ENCODE results near the gene PSMF1.

Gene PSMF1

GRCh38 chr20:1204576-1204975, 86.2 kb downstream of the PSMF1 start:
- TF ChIP-seq EZH2phosphoT487 (IDR thresholded peaks at IDR 0.05; ENCODE audit: borderline replicate concordance, low read length): no peak
- TF ChIP-seq CTCF (IDR thresholded peaks at IDR 0.05; ENCODE audit: low read depth, low read length, poor library complexity, severe bottlenecking): no peak
- no peak overlapping the region for H3K4me3 ChIP-seq (ENCODE audit: low read length)

GRCh38 chr20:1205802-1206201, 87.4 kb downstream of the PSMF1 start:
- no peaks in the 10 kb centered on the region for H3K36me3 ChIP-seq (ENCODE audit: control insufficient read depth, low read length)
- TF ChIP-seq EZH2phosphoT487 (IDR thresholded peaks at IDR 0.05; ENCODE audit: borderline replicate concordance, low read length) (no peak), CTCF (IDR thresholded peaks at IDR 0.05; ENCODE audit: low read depth, low read length, poor library complexity, severe bottlenecking) (no peak)
- H3K4me1 ChIP-seq (ENCODE audit: control insufficient read depth, low read length): no peaks in the 10 kb centered on the region
- H3K9me3 ChIP-seq (ENCODE audit: control insufficient read depth, insufficient read depth, low read length): no peaks in the 10 kb centered on the region
- peaks cover 21% of the 10 kb centered on the region; the same call in 1 of the 2 replicates for H3K27me3 ChIP-seq (ENCODE audit: control insufficient read depth, low read length)
- H3K4me2 ChIP-seq (ENCODE audit: low read length): no peak overlapping the region
- H3K27ac ChIP-seq (ENCODE audit: low read depth, low read length): no peak overlapping the region
- H3K4me3 ChIP-seq (ENCODE audit: low read length): no peak overlapping the region
- H3K79me2 ChIP-seq (ENCODE audit: control insufficient read depth, low read length): no peaks in the 10 kb centered on the region
- H3F3A ChIP-seq (ENCODE audit: control insufficient read depth, insufficient read depth): no peaks in the 10 kb centered on the region
- H4K20me1 ChIP-seq (ENCODE audit: control insufficient read depth, insufficient read depth, low read depth, low read length): no peaks in the 10 kb centered on the region; the same call in 1 of the 2 replicates
- no peaks in the 10 kb centered on the region for H3K9me2 ChIP-seq (replicated peaks; ENCODE audit: control insufficient read depth, low read length)

More at GRCh38 chr20:1204576-1204975, 86.2 kb downstream of the PSMF1 start:
- Histone ChIP-seq H3K27ac (ENCODE audit: low read depth, low read length) (no peak overlapping the region), H3K9me2 (replicated peaks; ENCODE audit: control insufficient read depth, low read length) (no peaks in the 10 kb centered on the region), H3K4me1 (ENCODE audit: control insufficient read depth, low read length) (no peaks in the 10 kb centered on the region), H3K79me2 (ENCODE audit: control insufficient read depth, low read length) (no peaks in the 10 kb centered on the region), H4K20me1 (ENCODE audit: control insufficient read depth, insufficient read depth, low read depth, low read length) (no peaks in the 10 kb centered on the region; the same call in 1 of the 2 replicates), H3F3A (ENCODE audit: control insufficient read depth, insufficient read depth) (no peaks in the 10 kb centered on the region), H3K27me3 (ENCODE audit: control insufficient read depth, low read length) (peaks cover 21% of the 10 kb centered on the region; the same call in 1 of the 2 replicates), H3K36me3 (ENCODE audit: control insufficient read depth, low read length) (no peaks in the 10 kb centered on the region), H3K4me2 (ENCODE audit: low read length) (no peak overlapping the region), H3K9me3 (ENCODE audit: control insufficient read depth, insufficient read depth, low read length) (no peaks in the 10 kb centered on the region)

GRCh38 chr20:1206366-1207148, 88.2 kb downstream of the PSMF1 start:
- no peaks in the 10 kb centered on the region for H3K79me2 ChIP-seq (ENCODE audit: control insufficient read depth, low read length)
- H3K4me1 ChIP-seq (ENCODE audit: control insufficient read depth, low read length): no peaks in the 10 kb centered on the region
- H3K27ac ChIP-seq (ENCODE audit: low read depth, low read length): no peak overlapping the region
- H3K4me3 ChIP-seq (ENCODE audit: low read length): no peak overlapping the region
- H3K9me3 ChIP-seq (ENCODE audit: control insufficient read depth, insufficient read depth, low read length): no peaks in the 10 kb centered on the region
- H3K36me3 ChIP-seq (ENCODE audit: control insufficient read depth, low read length): no peaks in the 10 kb centered on the region
- no peaks in the 10 kb centered on the region for H3F3A ChIP-seq (ENCODE audit: control insufficient read depth, insufficient read depth)
- no peaks in the 10 kb centered on the region; the same call in 1 of the 2 replicates for H4K20me1 ChIP-seq (ENCODE audit: control insufficient read depth, insufficient read depth, low read depth, low read length)
- no peak overlapping the region for H3K4me2 ChIP-seq (ENCODE audit: low read length)
- H3K9me2 ChIP-seq (replicated peaks; ENCODE audit: control insufficient read depth, low read length): no peaks in the 10 kb centered on the region
- H3K27me3 ChIP-seq (ENCODE audit: control insufficient read depth, low read length): peaks cover 21% of the 10 kb centered on the region; the same call in 1 of the 2 replicates
- TF ChIP-seq CTCF (IDR thresholded peaks at IDR 0.05; ENCODE audit: low read depth, low read length, poor library complexity, severe bottlenecking) (no peak), EZH2phosphoT487 (IDR thresholded peaks at IDR 0.05; ENCODE audit: borderline replicate concordance, low read length) (no peak)

All from DOHH2 (cell line).